ENCODE data around the gene TTC4.

GRCh38 chr1:54705153-54705552, 10.5 kb upstream of the TTC4 start:
- TF ChIP-seq EZH2phosphoT487 (IDR thresholded peaks at IDR 0.05; ENCODE audit: unreplicated experiment): no peak
- TF ChIP-seq CTCF (conservative IDR thresholded peaks at IDR 0.05; ENCODE audit: low read depth in 2 of 2): no peak
- TF ChIP-seq EZH2 (IDR thresholded peaks at IDR 0.05; ENCODE audit: low read depth, unreplicated experiment): no peak
- TF ChIP-seq ZNF331 (CRISPR knock-in tag; IDR thresholded peaks at IDR 0.05; ENCODE audit: low read depth): no peak
- peak; percentile 70 for TF ChIP-seq REST (IDR thresholded peaks at IDR 0.05; ENCODE audit: unreplicated experiment)
- TF ChIP-seq POLR2AphosphoS5 (IDR thresholded peaks at IDR 0.05; ENCODE audit: low read depth): no peak
- TF ChIP-seq ZNF462 (CRISPR knock-in tag; IDR thresholded peaks at IDR 0.05): no peak
- no peak for TF ChIP-seq CREB1 (CRISPR knock-in tag; IDR thresholded peaks at IDR 0.05; ENCODE audit: low read depth)
- TF ChIP-seq JUNB (IDR thresholded peaks at IDR 0.05; ENCODE audit: unreplicated experiment): no peak

Data from GM23338 (cell line).